Right forelimb (tissue), 1 donor: ENCODE data around the gene CNNM3.
"Not testable (repeated sequence)": the region's sequence is repeated elsewhere in the genome, so short reads cannot be mapped to it uniquely, and the experiment has no call there.

Experiments
- DNase-seq: peaks from one replicate; pipeline ENCODE4 v3.0.0-alpha.2; 2018

CNNM3 gene

DNA sequence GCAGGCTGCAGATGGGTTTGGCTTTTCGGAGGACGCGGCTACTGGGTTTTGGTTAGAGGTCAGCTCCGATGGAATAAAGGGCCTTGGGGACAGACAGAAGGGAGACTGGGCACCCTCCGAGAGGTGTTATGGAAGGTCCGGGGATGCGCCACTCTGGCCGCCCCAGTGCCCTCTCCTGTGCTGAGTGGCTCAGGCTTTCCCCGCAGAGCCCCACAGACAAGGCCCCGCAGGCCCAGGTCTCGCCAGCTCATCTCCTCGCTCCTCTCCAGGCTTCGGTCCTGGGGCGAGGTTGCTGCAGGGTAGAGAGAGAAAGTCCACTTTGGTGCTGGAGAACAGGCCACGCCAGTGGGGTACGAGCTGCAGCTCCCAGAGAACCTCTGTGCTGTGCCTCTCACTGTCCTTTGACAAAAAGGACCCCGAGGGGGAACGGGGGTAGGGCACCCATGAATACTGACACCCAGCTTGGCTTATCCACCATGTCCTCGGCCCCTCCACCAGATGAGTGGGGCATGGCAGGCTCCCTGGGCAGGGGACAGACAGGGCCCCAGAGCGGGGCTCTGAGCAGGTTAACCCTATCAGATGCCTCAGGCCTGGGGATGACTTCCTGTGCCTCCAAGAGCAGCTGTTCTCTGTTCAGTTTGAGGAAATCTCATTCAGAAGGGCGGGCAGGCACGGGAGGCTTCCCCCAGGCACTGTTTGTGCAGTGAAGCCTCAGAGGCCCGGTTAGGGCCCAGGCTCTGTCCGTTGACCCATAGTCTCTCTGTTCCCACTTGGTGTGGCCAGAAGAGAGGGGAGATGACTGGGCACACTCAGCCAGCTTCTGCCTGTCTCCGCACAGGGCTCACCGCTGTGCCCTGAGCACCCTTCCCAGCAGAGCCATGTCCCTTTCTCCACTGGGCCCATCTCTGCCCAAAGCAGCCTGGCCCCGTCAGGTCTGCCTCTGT lies 15.7 kb upstream of the CNNM3 start:
- no peak for DNase-seq

DNA sequence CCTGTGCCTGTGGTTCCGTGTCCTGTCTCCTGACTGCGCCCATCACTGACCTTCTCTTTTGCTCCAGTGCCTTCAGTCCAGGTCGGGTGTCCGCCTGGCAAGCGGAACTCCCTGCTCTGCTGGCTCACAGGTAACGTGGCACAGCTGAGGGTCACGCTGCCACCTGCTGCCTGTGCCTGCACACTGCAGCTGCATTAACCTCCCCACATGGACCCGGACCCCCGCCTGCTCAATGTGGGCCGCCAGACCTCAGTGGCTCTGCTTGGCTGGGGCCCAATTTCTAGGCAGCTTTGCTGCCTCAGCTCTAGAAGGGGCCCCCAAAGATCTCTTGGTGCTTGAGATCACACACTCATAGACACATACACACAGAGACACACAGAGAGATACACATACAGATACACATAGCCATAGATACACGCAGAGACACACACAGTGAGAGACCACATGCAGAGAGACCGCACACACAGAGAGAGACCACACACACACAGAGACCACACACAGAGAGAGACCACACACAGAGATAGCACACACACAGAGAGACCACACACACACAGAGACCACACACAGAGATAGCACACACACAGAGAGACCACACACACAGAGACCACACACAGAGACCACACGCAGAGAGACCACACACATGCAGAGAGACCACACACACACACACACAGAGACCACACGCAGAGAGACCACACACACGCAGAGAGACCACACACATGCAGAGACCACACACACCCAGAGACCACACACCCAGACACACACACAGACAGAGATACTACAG lies 14.9 kb upstream of the CNNM3 start:
- DNase-seq, result peak; percentile 80

DNA sequence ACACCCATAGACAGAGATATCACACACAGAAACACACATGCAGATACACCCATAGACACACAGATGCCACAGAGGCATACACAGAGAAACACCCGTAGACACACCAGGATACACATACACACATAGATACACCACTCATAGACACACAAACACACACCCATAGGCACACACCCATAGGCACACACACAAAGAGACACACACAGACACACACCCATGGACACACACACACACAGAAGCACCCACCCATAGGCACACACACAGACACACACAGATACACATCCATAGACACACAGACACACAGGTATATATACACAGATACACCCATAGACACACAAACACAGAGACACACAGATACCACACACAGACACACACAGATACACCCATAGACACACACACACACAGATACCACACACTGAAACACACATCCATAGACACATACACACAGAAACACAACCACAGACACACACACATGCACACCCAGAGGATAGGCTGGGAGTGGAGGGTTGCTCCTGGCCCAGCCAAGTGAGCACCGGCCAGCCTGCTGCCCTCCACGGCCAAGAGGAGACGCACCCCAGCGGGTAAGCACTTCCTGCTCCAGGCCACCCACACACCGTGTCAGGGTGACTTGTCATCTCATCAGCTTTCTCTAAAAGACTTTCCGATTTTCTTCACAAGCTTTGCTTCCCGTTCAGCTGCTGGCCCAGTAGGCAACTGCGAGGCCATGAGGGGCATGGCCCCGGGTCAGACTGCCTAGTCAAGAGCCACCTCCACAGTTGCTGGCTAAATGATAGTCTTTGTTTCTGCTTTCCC lies 14.1 kb upstream of the CNNM3 start:
- DNase-seq, result no peak

DNA sequence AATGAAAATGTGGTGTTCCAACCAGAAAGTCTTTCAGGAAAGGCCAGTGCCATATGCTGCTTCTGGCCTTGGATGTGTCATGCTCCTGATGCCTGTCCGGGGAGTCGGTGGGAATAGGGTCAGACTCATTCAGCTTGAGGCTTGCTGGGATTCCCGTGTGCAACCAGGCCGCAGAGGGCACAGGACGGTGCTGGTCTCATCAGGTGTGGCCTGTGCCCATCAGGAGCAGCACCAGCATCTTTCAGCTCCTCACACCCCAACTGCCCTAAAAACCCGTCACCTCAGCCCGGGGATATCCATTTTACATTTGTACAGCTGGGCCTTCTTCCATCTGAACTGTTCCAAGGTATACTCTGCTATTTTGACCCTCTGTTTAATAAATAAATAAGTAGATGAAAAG lies 13.3 kb upstream of the CNNM3 start:
- no peak for DNase-seq

DNA sequence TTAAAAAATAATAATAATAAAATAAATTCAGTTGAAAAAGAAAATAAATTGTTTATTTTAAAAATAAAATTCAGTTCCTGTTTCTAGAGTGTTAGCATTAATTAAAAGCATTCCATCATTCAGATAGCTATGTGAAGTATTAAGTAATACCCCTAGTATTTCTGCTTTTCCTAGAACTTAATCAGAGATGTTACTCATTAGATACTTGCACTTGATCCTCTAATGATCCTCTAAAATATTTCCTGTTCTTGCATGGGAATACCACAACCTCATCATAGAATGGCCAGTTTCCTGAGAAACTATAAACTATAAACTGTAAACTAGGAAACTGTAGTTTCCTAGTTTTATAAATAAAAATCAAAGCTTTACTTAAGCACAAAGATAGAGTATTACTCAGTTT lies 11.1 kb upstream of the CNNM3 start:
- no peak for DNase-seq

DNA sequence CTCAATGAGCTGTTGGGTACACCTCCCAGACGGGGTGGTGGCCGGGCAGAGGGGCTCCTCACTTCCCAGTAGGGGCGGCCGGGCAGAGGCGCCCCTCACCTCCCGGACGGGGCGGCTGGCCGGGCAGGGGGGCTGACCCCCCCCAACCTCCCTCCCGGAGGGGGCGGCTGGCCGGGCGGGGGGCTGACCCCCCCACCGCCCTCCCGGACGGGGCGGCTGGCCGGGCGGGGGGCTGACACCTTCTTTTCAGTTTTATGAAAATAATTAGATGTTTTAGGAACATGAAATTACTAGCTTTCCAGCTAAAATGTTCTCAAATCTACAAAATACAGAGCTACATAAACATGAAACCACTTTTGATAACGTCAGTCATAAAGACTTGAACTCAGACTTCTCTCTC lies 10.1 kb upstream of the CNNM3 start:
- not testable (repeated sequence) for DNase-seq

DNA sequence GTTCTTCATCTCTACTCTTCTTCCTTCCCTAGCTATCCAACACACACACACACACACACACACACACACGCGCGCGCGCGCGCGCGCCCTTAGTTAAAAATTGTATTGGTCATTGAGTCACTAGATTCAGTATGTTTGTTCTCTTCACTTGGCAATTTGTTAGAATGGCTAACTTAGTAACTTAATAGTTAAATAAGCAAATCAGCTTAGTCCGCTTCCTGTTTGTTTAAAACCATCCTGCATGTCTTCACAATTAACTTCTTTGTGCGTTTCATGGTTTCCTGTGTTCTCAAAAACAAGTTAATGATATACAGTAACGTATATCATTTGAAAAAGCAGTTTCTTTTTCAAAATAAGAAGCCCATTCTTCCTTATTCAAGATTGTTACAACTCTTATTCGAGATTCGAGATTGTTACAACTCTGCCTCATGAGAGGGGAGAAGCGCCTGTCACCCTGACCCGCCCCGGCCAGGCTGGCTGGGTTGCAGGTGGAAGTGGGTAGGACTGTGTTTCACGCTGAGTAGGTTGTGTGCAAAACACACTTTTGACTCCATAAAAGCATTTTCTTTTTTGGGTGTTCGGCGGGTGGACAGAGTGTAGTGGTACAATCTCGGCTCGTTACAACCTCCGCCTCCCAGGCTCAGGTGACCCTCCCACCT lies 9.5 kb upstream of the CNNM3 start:
- no peak for DNase-seq

DNA sequence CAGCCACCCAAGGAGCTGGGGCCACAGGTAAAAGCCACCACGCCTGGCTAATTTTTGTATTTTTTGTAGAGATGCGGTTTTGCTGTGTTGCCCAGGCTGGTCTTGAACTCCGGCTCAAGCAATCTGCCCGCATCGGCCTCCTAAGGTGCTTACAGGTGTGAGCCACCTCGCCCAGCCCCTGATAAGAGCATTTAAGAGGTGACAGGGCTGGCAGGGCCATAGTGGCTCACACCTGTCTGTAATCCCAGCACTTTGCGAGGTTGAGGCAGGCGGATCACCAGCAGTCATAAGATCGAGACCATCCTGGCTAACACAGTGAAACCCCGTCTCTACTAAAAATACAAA lies 9.0 kb upstream of the CNNM3 start:
- DNase-seq, result no peak

DNA sequence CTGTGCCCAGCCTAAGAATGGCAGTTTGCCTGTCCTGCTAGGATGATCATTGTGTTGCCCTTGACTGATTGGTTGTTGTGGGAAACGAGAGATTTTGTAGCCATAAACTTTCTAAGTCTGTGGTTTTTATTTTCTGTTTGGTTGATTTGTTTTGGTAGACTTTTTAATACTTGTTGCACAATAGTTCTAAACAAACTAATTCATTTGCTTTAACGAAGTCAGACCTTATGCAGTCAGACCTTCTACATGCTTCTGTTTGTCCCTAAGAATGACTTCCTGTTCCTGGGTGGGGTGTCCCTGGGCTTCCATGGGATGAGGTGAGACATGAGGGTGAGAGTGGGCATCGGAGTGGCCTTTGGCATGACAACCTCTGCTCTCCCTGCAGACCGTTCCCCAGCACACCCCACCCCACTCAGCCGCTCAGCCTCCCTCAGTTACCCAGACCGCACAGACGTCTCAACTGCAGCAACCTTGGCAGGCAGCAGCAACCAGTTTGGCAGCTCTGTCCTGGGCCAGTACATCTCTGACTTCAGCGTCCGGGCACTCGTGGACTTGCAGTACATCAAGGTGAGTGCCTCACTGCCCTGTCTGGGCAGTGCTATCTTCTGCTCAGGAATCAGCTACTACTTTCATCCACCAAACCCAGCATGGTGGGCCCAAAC lies 7.8 kb upstream of the CNNM3 start:
- peak; percentile 30 for DNase-seq

DNA sequence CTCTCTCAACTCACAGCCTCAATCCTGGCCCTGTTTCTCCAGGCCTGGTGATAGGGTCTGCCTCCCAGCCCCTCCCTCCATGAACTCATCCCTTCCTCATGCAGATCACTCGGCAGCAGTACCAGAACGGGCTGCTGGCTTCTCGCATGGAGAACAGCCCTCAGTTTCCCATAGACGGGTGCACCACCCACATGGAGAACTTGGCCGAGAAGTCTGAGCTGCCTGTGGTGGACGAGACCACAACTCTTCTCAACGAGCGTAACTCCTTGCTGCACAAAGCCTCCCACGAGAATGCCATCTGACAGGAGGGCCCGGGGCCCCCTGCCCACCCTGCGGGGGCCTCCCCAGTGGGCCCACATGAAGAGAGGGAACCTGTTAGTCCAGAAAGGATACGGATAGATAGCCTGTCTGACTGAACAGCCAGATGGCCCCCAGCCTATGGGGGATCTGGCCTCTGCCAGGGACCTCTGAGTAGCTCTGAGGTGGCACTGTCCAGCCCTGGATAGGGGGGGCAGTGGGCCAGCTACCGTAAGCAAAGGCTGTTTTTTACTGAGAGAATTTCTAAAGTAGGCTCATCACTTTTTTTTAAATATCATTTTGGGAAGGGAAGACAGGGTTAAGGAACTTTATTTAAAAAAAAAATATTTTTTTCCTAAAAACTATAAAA lies 6.7 kb upstream of the CNNM3 start:
- no peak for DNase-seq

DNA sequence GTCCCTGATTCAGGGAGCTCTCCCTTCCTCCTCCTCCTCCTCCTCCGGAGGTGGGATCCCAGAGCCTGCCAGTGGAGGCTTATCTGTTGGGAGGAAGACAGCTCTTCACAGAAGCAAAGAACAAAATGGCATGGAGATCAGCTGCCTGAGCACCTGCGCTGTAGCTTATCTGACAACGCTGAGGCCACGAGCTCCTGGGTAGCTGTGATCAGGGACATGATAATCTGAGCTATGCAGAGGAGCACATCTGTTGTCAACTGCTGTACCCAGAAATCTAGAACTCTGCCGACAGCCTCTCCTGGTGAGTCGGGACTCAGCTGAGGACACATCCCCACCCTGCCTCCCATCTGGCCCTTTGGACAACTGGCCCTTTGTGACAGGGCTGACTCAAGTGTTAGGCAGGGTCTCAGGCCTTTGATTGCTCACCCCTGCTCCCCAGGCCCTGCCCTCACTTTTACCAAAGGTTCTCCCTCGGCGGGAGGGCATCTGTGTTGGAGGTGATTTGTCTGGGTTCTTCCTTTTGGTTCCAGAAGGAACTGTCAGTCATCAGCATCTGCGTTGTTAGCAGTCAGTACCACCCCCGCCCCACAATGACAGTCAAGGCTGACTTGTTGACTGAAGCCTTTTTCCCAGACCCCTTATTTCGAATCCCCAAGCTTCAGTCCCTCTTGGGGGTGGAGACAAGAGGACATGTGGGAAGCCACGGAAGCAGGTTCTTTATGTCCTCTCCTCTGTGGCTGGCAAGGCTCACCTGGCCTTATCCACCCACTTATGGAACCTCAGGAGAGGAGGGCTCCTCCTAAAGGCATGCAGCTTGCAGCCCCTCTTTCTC lies 5.9 kb upstream of the CNNM3 start:
- DNase-seq, result no peak

DNA sequence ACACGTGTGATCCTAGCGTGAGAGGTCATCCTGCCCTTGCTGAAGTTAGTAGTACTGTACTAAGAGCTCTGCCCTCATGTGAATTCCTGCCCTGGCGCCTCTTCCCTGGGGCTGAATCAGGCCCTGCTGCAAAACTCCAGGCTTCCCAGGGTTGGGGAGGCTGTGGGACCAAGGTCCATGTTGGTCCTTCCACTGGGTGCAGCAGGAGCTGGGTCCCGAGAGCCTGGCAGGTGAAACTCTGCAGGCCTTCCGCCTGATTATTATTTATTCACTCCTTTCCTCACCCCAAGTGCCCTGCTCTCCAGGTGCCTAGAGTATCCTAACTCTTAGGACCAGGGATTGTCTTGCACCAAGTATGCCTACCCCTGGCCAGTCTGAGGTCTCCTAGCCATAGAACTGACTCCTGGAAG lies 5.3 kb upstream of the CNNM3 start:
- DNase-seq, result no peak

DNA sequence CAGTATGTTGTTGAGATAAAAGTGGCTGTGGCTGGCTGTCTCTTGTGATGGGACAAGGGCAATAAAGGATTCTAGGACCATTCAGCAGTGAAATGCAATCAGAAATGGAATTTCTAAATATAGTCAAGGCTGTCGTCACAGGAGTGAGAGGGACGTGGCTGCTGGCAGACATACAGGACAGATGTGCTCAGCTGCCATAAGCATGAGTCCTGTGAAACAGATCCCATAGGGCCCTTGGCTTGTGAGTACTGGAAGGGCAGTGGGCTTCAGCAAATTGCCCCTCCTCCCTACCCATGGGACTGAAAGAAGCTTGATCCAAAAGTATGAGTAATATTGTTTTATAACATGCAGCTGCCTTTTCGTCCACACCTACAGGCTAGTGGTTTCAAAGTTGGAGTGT lies 4.2 kb upstream of the CNNM3 start:
- DNase-seq, result peak; percentile 75

DNA sequence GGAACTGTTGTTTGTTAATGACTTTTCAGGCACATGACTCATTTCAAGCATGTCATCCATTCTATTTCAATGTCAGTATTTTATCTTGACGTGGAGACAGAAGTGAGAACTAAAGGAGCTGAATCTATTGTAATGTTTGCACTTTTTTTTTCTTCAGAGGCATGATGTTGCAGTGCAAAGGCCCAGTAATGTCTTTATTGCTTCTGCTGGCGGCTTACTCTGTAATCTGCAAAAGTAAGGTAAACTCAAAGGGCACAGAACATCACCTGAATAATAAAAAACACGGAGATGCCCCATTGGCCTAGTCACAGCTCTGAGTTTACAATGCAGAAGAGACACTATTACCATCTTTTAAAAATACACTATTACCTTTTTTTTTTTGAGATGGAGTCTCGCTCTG lies 2.4 kb upstream of the CNNM3 start:
- no peak for DNase-seq

DNA sequence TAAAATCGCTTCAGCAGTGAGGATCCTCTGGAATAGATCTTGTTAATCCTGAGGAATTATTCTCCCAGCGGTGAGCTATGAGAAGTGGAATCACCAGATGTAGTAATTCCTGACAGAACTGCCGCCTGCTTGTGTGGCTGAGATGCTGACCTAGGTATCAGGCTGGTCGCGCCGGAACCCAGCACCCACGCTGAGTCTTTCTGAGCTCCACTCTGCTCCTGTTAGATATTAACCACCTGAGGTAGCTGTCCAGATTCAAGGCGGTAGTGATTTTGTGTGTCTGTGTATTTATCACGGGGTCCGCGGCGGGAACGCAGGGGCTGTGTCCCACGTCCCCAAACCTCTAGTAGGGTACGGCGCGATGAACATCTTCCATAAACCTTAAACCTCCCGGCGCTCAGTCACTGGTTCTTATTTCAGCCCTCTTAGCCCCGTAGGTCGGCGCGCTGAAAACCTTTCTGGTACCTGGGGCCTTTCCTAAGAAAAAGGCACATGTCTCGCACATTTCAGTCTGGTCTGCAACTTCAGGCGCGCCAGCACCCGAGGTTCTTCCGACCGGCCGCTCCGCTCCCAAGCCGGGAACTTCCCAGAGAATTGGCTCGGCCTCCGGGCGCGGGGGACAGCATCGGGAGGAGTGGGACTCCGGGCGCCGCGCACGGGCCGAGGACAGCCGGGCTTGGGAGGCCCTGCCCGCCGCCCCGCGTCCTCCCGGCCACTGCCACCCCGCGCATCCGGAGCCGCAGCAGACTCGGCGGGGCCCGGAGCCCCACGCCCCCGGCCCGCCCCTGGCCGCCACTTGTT lies 542 bp upstream of the CNNM3 start:
- DNase-seq, result no peak

DNA sequence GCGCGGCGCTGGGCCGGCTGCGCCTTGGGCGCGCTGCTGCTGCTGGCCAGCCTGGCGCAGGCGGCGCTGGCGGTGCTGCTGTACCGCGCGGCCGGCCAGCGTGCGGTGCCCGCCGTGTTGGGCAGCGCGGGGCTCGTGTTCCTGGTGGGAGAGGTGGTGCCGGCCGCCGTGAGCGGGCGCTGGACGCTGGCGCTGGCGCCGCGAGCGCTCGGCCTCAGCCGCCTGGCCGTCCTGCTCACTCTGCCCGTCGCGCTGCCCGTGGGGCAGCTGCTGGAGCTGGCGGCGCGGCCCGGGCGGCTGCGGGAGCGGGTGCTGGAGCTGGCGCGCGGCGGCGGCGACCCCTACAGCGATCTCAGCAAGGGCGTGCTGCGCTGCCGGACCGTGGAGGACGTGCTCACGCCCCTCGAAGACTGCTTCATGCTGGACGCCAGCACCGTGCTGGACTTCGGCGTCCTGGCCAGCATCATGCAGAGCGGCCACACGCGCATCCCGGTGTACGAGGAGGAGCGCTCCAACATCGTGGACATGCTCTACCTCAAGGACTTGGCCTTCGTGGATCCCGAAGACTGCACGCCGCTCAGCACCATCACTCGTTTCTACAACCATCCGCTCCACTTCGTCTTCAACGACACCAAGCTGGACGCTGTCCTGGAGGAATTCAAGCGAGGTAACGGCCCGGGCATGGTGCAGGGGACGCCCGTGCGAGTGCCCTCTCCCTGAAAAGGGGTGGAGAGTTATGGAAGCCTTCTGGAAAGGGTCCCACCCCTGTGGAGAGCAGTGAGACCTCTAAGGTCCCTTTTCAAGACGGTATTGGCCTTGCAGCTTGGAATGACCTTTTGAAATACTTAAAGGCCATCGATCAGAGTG lies 1.0 kb downstream of the CNNM3 start:
- no peak for DNase-seq

DNA sequence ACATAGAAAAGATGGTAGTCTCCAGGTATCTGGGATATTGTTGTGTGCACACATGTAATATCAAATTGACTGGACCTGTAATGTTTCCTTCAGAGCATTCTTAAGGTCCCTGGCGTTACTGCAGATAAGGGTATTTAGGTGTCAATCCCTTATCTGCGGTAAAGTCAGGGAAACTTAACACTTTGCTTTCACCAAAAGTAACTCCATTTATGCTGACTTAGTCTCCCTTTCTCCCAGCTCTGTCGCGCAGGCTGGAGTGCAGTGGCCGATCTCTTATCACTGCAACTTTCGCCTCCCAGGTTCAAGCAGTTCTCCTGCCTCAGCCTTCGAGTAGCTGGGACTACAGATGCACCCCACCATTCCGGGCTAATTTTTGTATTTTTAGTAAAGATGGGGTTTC lies 1.8 kb downstream of the CNNM3 start:
- DNase-seq, result no peak

DNA sequence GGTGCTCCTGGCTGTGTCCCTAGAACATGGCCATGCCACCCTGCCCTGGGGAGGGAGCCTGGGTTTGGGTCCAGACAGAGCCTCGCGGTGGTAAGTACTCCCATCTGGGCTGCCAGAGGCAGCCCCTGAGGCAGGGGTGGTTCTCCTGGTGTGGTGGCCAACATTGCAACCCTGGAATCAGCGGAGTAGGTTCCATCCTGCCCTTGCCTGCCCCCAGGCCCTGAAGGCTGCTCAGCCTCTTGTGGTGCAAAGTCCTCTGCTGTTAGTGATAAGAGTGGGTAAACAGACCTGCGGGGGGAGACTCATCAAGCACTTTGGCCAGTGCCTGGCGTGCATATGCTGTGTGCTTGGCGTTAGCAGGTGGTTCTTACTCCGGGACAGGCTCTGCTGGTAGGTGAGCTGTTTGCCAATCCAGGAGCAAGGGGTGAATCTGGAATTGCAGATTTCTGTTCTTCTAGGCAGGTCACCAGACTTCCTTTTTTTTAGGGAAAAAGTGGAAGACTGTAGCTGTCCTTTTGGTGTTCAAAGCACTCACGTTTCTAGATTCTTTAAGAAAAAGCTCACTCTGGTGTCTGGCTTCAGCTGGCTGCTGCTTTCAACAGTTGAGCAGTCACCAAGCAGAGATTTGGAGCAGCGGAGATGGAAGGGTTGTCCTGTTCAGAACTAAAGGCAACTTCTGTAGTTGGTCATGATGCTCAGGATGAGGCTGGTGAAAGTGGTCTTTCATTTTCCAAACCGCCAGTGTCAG lies 3.2 kb downstream of the CNNM3 start:
- DNase-seq, result no peak
